SK-N-SH (cell line): Measurements from ENCODE around the gene GSE1.

ENCODE experiments used
- CTCF ChIP-seq: fragments of 200-600 bp; sonication (generic); IDR thresholded peaks from 2 replicates; pipeline ENCODE4 v1.6.1; 2017; ENCODE audit warnings: antibody characterized with exemption, mild to moderate bottlenecking, moderate library complexity
- EP300 ChIP-seq, 2 experiments: IDR thresholded peaks; 2 replicates each; pipeline versions ENCODE4 v1.4.0 to v1.6.1; 2012; ENCODE audit warnings: borderline replicate concordance in 1 of 2, low read depth in 1 of 2, low read length in 1 of 2
- NFIC ChIP-seq: IDR thresholded peaks from 2 replicates; pipeline ENCODE4 v1.4.0; 2012; ENCODE audit warnings: borderline replicate concordance
- POLR2AphosphoS5 ChIP-seq: IDR thresholded peaks from 2 replicates; pipeline ENCODE4 v1.6.1; 2012; ENCODE audit warnings: low read depth, low read length
- RAD21 ChIP-seq: IDR thresholded peaks from 2 replicates; pipeline ENCODE4 v1.6.1; 2012; ENCODE audit warnings: mild to moderate bottlenecking, low read length
- RFX5 ChIP-seq: IDR thresholded peaks from 2 replicates; pipeline ENCODE4 v1.6.1; 2012; ENCODE audit warnings: mild to moderate bottlenecking, improper control_type of control experiment, low read length
- RXRA ChIP-seq: IDR thresholded peaks from 2 replicates; pipeline ENCODE4 v1.4.0; 2012; ENCODE audit warnings: low read depth, mild to moderate bottlenecking, borderline replicate concordance
- SMC3 ChIP-seq: IDR thresholded peaks from 2 replicates; pipeline ENCODE4 v1.6.1; 2012; ENCODE audit warnings: low read depth, low read length, improper control_type of control experiment
- TAF1 ChIP-seq: IDR thresholded peaks from 2 replicates; pipeline ENCODE4 v1.6.1; 2012; ENCODE audit warnings: low read depth, mild to moderate bottlenecking, low read length, moderate library complexity, borderline replicate concordance
- USF2 ChIP-seq: fragments of 150-350 bp; IDR thresholded peaks from 2 replicates; pipeline ENCODE4 v1.6.1; 2017; ENCODE audit warnings: antibody characterized with exemption, low read length, low read depth, borderline replicate concordance

- TF ChIP-seq CTCF (no peak), NFIC (no peak), USF2 (no peak), RAD21 (no peak), EP300 (IDR thresholded peaks at IDR 0.05; ENCODE audit: borderline replicate concordance in 1 of 2, low read depth in 1 of 2, low read length in 1 of 2) (no peak), SMC3 (no peak), POLR2AphosphoS5 (no peak), TAF1 (no peak), RFX5 (no peak), RXRA (no peak)
Observed at GRCh38 chr16:85679870-85680269, 66.7 kb downstream of the GSE1 start.
